ENCODE results near the gene ZNF74. TPM values are rescaled to one million over a fixed set of nuclear protein-coding genes. Genes with fewer than 3 reads are reported as not detected.

Gene ZNF74
- total and polyA plus RNA-seq, 2 donors (not counting 1 experiment from before 2014, with no cell fraction given): 11.6 TPM

DNA sequence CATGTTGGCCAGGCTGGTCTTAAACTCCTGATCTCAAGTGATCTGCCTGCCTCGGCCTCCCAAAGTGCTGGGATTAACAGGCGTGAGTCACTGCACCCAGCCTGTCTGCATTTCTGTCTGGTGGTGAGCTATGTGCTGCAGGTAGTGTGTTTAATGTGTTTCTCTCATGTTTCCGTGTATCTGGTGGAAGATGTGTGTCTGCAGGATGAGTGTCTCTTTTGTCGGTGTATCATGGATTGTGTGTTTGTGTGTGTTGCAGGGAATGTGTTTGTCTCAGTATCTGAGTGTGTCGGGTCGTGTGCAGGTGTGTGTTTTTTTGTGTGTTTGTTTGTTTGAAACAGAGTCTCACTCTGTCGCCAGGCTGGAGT is 27.5 kb downstream of the ZNF74 start:
- ChIA-PET CTCF (no interaction called here), POLR2A (interaction anchor here (0.6 to 0.9 kb wide), 2 partner anchors 14 to 46 kb away, joined by 3 to 4 read pairs; no protein-coding TSS in a partner anchor)
- H3K4me3 ChIP-seq (ENCODE audit: control extremely low read depth in 1 of 5, extremely low read depth in 1 of 5, insufficient read depth in 1 of 5, low read depth in 2 of 5, low read length in 4 of 5): no peak overlapping the region
- intact Hi-C loops (cut with micrococcal nuclease): no loop called here
- TF ChIP-seq, protein P1, sequence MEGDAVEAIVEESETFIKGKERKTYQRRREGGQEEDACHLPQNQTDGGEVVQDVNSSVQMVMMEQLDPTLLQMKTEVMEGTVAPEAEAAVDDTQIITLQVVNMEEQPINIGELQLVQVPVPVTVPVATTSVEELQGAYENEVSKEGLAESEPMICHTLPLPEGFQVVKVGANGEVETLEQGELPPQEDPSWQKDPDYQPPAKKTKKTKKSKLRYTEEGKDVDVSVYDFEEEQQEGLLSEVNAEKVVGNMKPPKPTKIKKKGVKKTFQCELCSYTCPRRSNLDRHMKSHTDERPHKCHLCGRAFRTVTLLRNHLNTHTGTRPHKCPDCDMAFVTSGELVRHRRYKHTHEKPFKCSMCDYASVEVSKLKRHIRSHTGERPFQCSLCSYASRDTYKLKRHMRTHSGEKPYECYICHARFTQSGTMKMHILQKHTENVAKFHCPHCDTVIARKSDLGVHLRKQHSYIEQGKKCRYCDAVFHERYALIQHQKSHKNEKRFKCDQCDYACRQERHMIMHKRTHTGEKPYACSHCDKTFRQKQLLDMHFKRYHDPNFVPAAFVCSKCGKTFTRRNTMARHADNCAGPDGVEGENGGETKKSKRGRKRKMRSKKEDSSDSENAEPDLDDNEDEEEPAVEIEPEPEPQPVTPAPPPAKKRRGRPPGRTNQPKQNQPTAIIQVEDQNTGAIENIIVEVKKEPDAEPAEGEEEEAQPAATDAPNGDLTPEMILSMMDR (IDR thresholded peaks at IDR 0.05): no peak
- no peak for TF ChIP-seq EZH2 (IDR thresholded peaks at IDR 0.05; ENCODE audit: borderline replicate concordance, insufficient read depth, low read depth, low read length, poor library complexity, severe bottlenecking)
- Mint-ChIP-seq H3K4me3 (no peak overlapping the region), H3K27ac (no peak overlapping the region), H3K27me3 (peaks cover 12% of the 10 kb centered on the region), H3K4me1 (peaks cover 9% of the 10 kb centered on the region), H3K9me3 (ENCODE audit: insufficient read depth) (no peaks in the 10 kb centered on the region)
- H3K36me3 ChIP-seq (replicated peaks in 1 of 2; ENCODE audit: control extremely low read depth in 1 of 2, control insufficient read depth in 1 of 2, extremely low read depth in 1 of 2, insufficient read depth in 2 of 2, low read length in 1 of 2): no peaks in the 10 kb centered on the region
- no peaks in the 10 kb centered on the region for H3K79me2 ChIP-seq (ENCODE audit: control insufficient read depth, insufficient read depth, low read length)
- no peak overlapping the region for H3K4me2 ChIP-seq (replicated peaks; ENCODE audit: low read depth, low read length, poor library complexity, severe bottlenecking)
- peaks cover 11 to 13% of the 10 kb centered on the region in 2 donors for H3K4me1 ChIP-seq (ENCODE audit: control insufficient read depth in 2 of 2, insufficient read depth in 2 of 2, low read length in 2 of 2)
- no peak overlapping the region for H3K9ac ChIP-seq (ENCODE audit: low read length)
- no peak overlapping the region for H2AFZ ChIP-seq (ENCODE audit: insufficient read depth, low read depth, low read length, poor library complexity, severe bottlenecking)
- WGBS (ENCODE audit: insufficient coverage): 96% methylated on average over 7 of the region's 7 CpGs
- ATAC-seq (ENCODE audit: low read depth): no peak
- no peak overlapping the region for H3K27ac ChIP-seq (ENCODE audit: low read length in 2 of 2)
- peaks cover 0 to 5% (median 0%) of the 10 kb centered on the region in 3 donors for H3K9me3 ChIP-seq (ENCODE audit: control extremely low read depth in 1 of 3, control insufficient read depth in 2 of 3, insufficient read depth in 1 of 3, low read length in 2 of 3)
- H4K20me1 ChIP-seq (ENCODE audit: control insufficient read depth, insufficient read depth, low read length, poor library complexity, severe bottlenecking): no peaks in the 10 kb centered on the region
- no peak for DNase-seq
- H3K27me3 ChIP-seq (replicated peaks in 1 of 4; ENCODE audit: control extremely low read depth in 1 of 4, control insufficient read depth in 3 of 4, insufficient read depth in 4 of 4, low read length in 3 of 4): peaks cover 0 to 32% (median 7%) of the 10 kb centered on the region in 4 experiments

DNA sequence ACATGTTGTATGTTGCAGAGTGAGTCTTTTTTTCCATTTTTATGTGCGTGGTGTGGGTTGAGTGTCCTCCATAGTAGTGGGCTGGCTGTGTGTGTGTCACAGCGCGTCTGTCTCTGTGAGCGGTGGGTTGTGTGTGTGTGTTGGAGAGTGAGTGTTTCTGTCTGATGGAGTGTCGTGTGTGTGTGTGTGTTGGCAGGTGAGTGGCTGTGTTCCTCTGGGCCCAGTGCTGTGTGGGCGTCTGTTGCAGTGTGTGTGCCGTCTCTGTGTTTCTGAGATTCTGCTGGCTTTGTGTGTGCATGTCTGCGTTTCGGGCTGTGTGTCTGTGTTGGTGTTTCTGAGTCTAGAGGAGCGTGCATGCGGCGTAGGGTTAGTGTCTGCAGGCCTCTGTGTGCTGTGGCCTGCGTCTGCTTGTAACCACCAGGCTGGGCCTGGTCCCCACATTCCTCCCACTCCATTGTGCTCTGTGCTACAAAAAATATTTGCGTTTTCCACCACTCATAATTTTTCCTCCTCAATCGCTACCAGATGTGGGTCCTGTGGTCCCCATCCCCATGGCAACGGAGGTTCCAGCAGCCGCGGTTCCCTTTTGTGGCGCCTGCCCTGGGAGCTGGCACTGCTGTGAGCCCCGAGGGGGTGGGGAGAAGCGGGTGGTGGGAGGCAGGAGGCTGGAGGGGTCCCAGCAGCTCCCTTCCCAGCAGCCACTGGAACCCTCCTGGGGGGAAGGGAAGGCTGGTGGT is 28.5 kb downstream of the ZNF74 start:
- Histone ChIP-seq H2AFZ (ENCODE audit: insufficient read depth, low read depth, low read length, poor library complexity, severe bottlenecking) (no peak overlapping the region), H3K4me3 (ENCODE audit: control extremely low read depth in 1 of 5, extremely low read depth in 1 of 5, insufficient read depth in 1 of 5, low read depth in 2 of 5, low read length in 4 of 5) (no peak overlapping the region), H3K27me3 (replicated peaks in 1 of 4; ENCODE audit: control extremely low read depth in 1 of 4, control insufficient read depth in 3 of 4, insufficient read depth in 4 of 4, low read length in 3 of 4) (peaks cover 0 to 41% (median 15%) of the 10 kb centered on the region in 4 experiments), H3K36me3 (replicated peaks in 1 of 2; ENCODE audit: control extremely low read depth in 1 of 2, control insufficient read depth in 1 of 2, extremely low read depth in 1 of 2, insufficient read depth in 2 of 2, low read length in 1 of 2) (no peaks in the 10 kb centered on the region), H3K79me2 (ENCODE audit: control insufficient read depth, insufficient read depth, low read length) (no peaks in the 10 kb centered on the region), H3K4me2 (replicated peaks; ENCODE audit: low read depth, low read length, poor library complexity, severe bottlenecking) (no peak overlapping the region), H3K9ac (ENCODE audit: low read length) (no peak overlapping the region), H3K4me1 (ENCODE audit: control insufficient read depth in 2 of 2, insufficient read depth in 2 of 2, low read length in 2 of 2) (peaks cover 11 to 16% of the 10 kb centered on the region in 2 donors), H3K9me3 (ENCODE audit: control extremely low read depth in 1 of 3, control insufficient read depth in 2 of 3, insufficient read depth in 1 of 3, low read length in 2 of 3) (peaks cover 0 to 5% (median 0%) of the 10 kb centered on the region in 3 donors), H3K27ac (ENCODE audit: low read length in 2 of 2) (no peak overlapping the region), H4K20me1 (ENCODE audit: control insufficient read depth, insufficient read depth, low read length, poor library complexity, severe bottlenecking) (no peaks in the 10 kb centered on the region)
- no peaks in the 10 kb centered on the region for H3K9me3 Mint-ChIP-seq (ENCODE audit: insufficient read depth)
- ATAC-seq (ENCODE audit: low read depth): no peak
- intact Hi-C loops (cut with micrococcal nuclease): no loop called here
- TF ChIP-seq, protein P1 (IDR thresholded peaks at IDR 0.05): no peak
- no peak for TF ChIP-seq EZH2 (IDR thresholded peaks at IDR 0.05; ENCODE audit: borderline replicate concordance, insufficient read depth, low read depth, low read length, poor library complexity, severe bottlenecking)
- H3K27ac Mint-ChIP-seq: no peak overlapping the region
- no peak overlapping the region for H3K4me3 Mint-ChIP-seq
- H3K27me3 Mint-ChIP-seq: peaks cover 19% of the 10 kb centered on the region
- CTCF ChIA-PET: interaction anchor here (0.6 to 1.2 kb wide), 2 partner anchors 19 to 34 kb away, joined by 3 read pairs; no protein-coding TSS in a partner anchor
- no peak for DNase-seq
- 56% methylated on average over 19 of the region's 21 CpGs for WGBS (ENCODE audit: insufficient coverage)
- H3K4me1 Mint-ChIP-seq: peaks cover 10% of the 10 kb centered on the region
- POLR2A ChIA-PET: no interaction called here

Data from B cell (primary cell).